Activated CD4-positive, CD25-positive, alpha-beta regulatory T cell treated with anti-CD3 and anti-CD28 coated beads, Interleukin-2, amount 50 U/mL, for 24 hours (primary cell): Measurements from ENCODE around the gene ZDHHC19.
"Not testable (repeated sequence)": the region's sequence is repeated elsewhere in the genome, so short reads cannot be mapped to it uniquely, and the experiment has no call there.

Experiments used
- ATAC-seq, 2 donors: fragments of 150-1000 bp; cut with Tn5 transposase; one replicate each; pipeline ENCODE4 v1.10.0; 2021; ENCODE audit warnings: mild to moderate bottlenecking in 1 of 2, moderate library complexity in 1 of 2

Gene ZDHHC19

GRCh38 chr3:196198771-196199753 is 12.1 kb downstream of the ZDHHC19 start:
- ATAC-seq: no peak

GRCh38 chr3:196198081-196198675 is 13.0 kb downstream of the ZDHHC19 start:
- ATAC-seq: no peak

GRCh38 chr3:196197524-196197923 is 13.7 kb downstream of the ZDHHC19 start:
- no peak for ATAC-seq

GRCh38 chr3:196195664-196196265 is 15.4 kb downstream of the ZDHHC19 start:
- ATAC-seq: no peak

- no peak for ATAC-seq
These were observed 16.7 kb downstream of the ZDHHC19 start for GRCh38 chr3:196194542-196194915.

GRCh38 chr3:196193736-196194541 is 17.3 kb downstream of the ZDHHC19 start:
- no peak for ATAC-seq

- ATAC-seq: peak in 1 of 2 donors; percentile 21
These were observed 18.0 kb downstream of the ZDHHC19 start for GRCh38 chr3:196193133-196193735.

- ATAC-seq: peak; percentile 8 to 34
These were observed 18.6 kb downstream of the ZDHHC19 start for GRCh38 chr3:196192524-196193051.

- ATAC-seq: peak; percentile 37 to 45
These were observed 19.1 kb downstream of the ZDHHC19 start for GRCh38 chr3:196192036-196192523.

GRCh38 chr3:196189566-196190347 is 21.4 kb downstream of the ZDHHC19 start:
- no peak for ATAC-seq

GRCh38 chr3:196186651-196187573 is 24.3 kb downstream of the ZDHHC19 start:
- peak; percentile 3 to 7 for ATAC-seq

GRCh38 chr3:196184881-196185280 is 26.3 kb downstream of the ZDHHC19 start:
- ATAC-seq: no peak

- not testable (repeated sequence) for ATAC-seq
These were observed 27.1 kb downstream of the ZDHHC19 start for GRCh38 chr3:196184169-196184432.

- ATAC-seq: no peak
These were observed 30.1 kb downstream of the ZDHHC19 start for GRCh38 chr3:196181127-196181546.

GRCh38 chr3:196180346-196180745 is 30.9 kb downstream of the ZDHHC19 start:
- no peak for ATAC-seq

- ATAC-seq: peak; percentile 80 to 86
These were observed 31.6 kb downstream of the ZDHHC19 start for GRCh38 chr3:196179380-196180308.

GRCh38 chr3:196178993-196179379 is 32.2 kb downstream of the ZDHHC19 start:
- ATAC-seq: no peak

GRCh38 chr3:196177967-196178366 is 33.2 kb downstream of the ZDHHC19 start:
- ATAC-seq: no peak

GRCh38 chr3:196177567-196177966 is 33.6 kb downstream of the ZDHHC19 start:
- ATAC-seq: no peak
